Osteoblast (primary cell): ENCODE measurements around the gene FGD6. TPM values are rescaled to one million over a fixed set of nuclear protein-coding genes. Genes with fewer than 3 reads are reported as not detected.
A peak's percentile ranks its signal among the peaks of the same experiment; 100 is the strongest.

Experiments
- DNase-seq: peaks from one replicate; pipeline ENCODE4 v3.0.0; 2011; ENCODE audit warnings: low spot score, mixed read lengths; ENCODE audit not compliant: insufficient read length; ENCODE audit errors: missing footprints
- H2AFZ ChIP-seq: 2 replicates; pipeline ENCODE4 v1.6.0; 2011; ENCODE audit warnings: mild to moderate bottlenecking, low read length
- H3K27ac ChIP-seq: 2 replicates; pipeline ENCODE4 v1.5.1; 2011; ENCODE audit warnings: mild to moderate bottlenecking, low read depth, low read length, moderate library complexity
- H3K27me3 ChIP-seq: 2 replicates; pipeline ENCODE4 v1.6.0; 2012; ENCODE audit warnings: mild to moderate bottlenecking, control low read depth, inconsistent platforms, low read length, moderate library complexity; ENCODE audit not compliant: insufficient read depth
- H3K36me3 ChIP-seq: 2 replicates; pipeline ENCODE4 v1.5.1; 2011; ENCODE audit warnings: mild to moderate bottlenecking, low read length, control low read depth, moderate library complexity; ENCODE audit not compliant: insufficient read depth
- H3K4me1 ChIP-seq: 2 replicates; pipeline ENCODE4 v1.5.1; 2011; ENCODE audit warnings: mild to moderate bottlenecking, low read length, control low read depth, moderate library complexity; ENCODE audit not compliant: insufficient read depth
- H3K4me2 ChIP-seq: 2 replicates; pipeline ENCODE4 v1.6.0; 2011; ENCODE audit warnings: mild to moderate bottlenecking, low read length; ENCODE audit not compliant: insufficient read depth
- H3K4me3 ChIP-seq: fragments of 200-600 bp; sonication (generic); 3 replicates; pipeline ENCODE4 v1.5.1; 2012; ENCODE audit warnings: mild to moderate bottlenecking, low read length, inconsistent platforms; ENCODE audit not compliant: insufficient read depth
- H3K79me2 ChIP-seq: 2 replicates; pipeline ENCODE4 v1.6.0; 2012; ENCODE audit warnings: mild to moderate bottlenecking, low read length, control low read depth, inconsistent platforms; ENCODE audit not compliant: insufficient read depth
- H3K9me3 ChIP-seq: 2 replicates; pipeline ENCODE4 v1.5.1; 2011; ENCODE audit warnings: low read depth, low read length, control low read depth
- H4K20me1 ChIP-seq: 2 replicates; pipeline ENCODE4 v1.6.0; 2012; ENCODE audit warnings: mild to moderate bottlenecking, low read length, control low read depth; ENCODE audit not compliant: insufficient read depth
- CTCF ChIP-seq: IDR thresholded peaks from 2 replicates; pipeline ENCODE4 v1.5.1; 2011; ENCODE audit warnings: mild to moderate bottlenecking, low read depth, low read length, moderate library complexity; ENCODE audit errors: extremely low read depth
- total RNA-seq: library from RNA; depleted of rRNA; stranded (reverse); fragments of >200 nt; gene quantifications from 2 replicates; pipeline ENCODE4 v1.2.3, GENCODE V29; 2012

Gene FGD6
- total RNA-seq, 1 donor: 11.9 TPM

- Histone ChIP-seq H3K4me3 (no peak overlapping the region), H3K79me2 (no peaks in the 10 kb centered on the region), H3K27ac (no peak overlapping the region), H3K27me3 (no peaks in the 10 kb centered on the region), H2AFZ (no peak overlapping the region), H3K36me3 (peaks cover 34% of the 10 kb centered on the region), H3K9me3 (no peaks in the 10 kb centered on the region), H3K4me2 (no peak overlapping the region), H3K4me1 (no peaks in the 10 kb centered on the region), H4K20me1 (no peaks in the 10 kb centered on the region)
- no peak for TF ChIP-seq CTCF
- peak; percentile 6 for DNase-seq
Observed at GRCh38 chr12:95051241-95051640, 166.0 kb downstream of the FGD6 start.

GRCh38 chr12:95037906-95038305, 179.4 kb downstream of the FGD6 start:
- Histone ChIP-seq H3K27me3 (no peaks in the 10 kb centered on the region), H3K9me3 (no peaks in the 10 kb centered on the region), H3K27ac (no peak overlapping the region), H3K4me1 (no peaks in the 10 kb centered on the region), H3K79me2 (no peaks in the 10 kb centered on the region), H3K4me3 (no peak overlapping the region), H4K20me1 (no peaks in the 10 kb centered on the region), H3K4me2 (no peak overlapping the region), H2AFZ (no peak overlapping the region), H3K36me3 (peaks cover 12% of the 10 kb centered on the region)
- DNase-seq: no peak
- no peak for TF ChIP-seq CTCF

- Histone ChIP-seq H3K4me1 (no peaks in the 10 kb centered on the region), H3K36me3 (peaks cover 21% of the 10 kb centered on the region), H3K27ac (no peak overlapping the region), H3K9me3 (no peaks in the 10 kb centered on the region), H4K20me1 (no peaks in the 10 kb centered on the region), H3K27me3 (no peaks in the 10 kb centered on the region), H3K4me2 (no peak overlapping the region), H2AFZ (no peak overlapping the region), H3K4me3 (no peak overlapping the region), H3K79me2 (no peaks in the 10 kb centered on the region)
- DNase-seq: no peak
- TF ChIP-seq CTCF: no peak
Observed at GRCh38 chr12:95034750-95035149, 182.5 kb downstream of the FGD6 start.

Other genes starting within 250 kb of the FGD6 start
- 49.2 and 66.6 TPM in 2 replicates for gene NDUFA12, start 213.8 kb downstream of the FGD6 start, total RNA-seq
- gene NR2C1, start 143.8 kb downstream of the FGD6 start, total RNA-seq: 22.1 and 23.9 TPM in 2 replicates
- 77.1 and 86.3 TPM in 2 replicates for gene VEZT, start 340 bp upstream of the FGD6 start, total RNA-seq